Liver (tissue), 9 donors: ENCODE measurements around the gene UQCRFS1. TPM values are rescaled to one million over a fixed set of nuclear protein-coding genes. Genes with fewer than 3 reads are reported as not detected.

Experiments
- DNase-seq: peaks from one replicate; pipeline ENCODE4 v3.0.0-alpha.2; 2017; ENCODE audit warnings: low spot score
- H3K27ac ChIP-seq, 2 donors: one replicate each; pipeline ENCODE4 v1.7.0; 2013; ENCODE audit warnings: inconsistent platforms in 2 of 2, low read length in 2 of 2, control low read depth in 1 of 2, low read depth in 1 of 2, mild to moderate bottlenecking in 1 of 2
- H3K27me3 ChIP-seq, 4 donors: one replicate each; pipeline versions ENCODE4 v1.6.1 to v1.7.0; 2013; ENCODE audit warnings: low read length in 3 of 4, inconsistent platforms in 1 of 4, mild to moderate bottlenecking in 1 of 4, moderate library complexity in 1 of 4; ENCODE audit not compliant: control insufficient read depth in 4 of 4, insufficient read depth in 4 of 4
- H3K36me3 ChIP-seq, 4 donors: one replicate each; pipeline versions ENCODE4 v1.6.1 to v1.7.0; 2013; ENCODE audit warnings: low read length in 3 of 4, mild to moderate bottlenecking in 3 of 4, low read depth in 1 of 4, moderate library complexity in 1 of 4; ENCODE audit not compliant: control insufficient read depth in 4 of 4, insufficient read depth in 3 of 4
- H3K4me1 ChIP-seq, 4 donors: one replicate each; pipeline versions ENCODE4 v1.6.1 to v1.7.0; 2013; ENCODE audit warnings: low read length in 3 of 4, mild to moderate bottlenecking in 3 of 4, moderate library complexity in 1 of 4; ENCODE audit not compliant: control insufficient read depth in 4 of 4, insufficient read depth in 4 of 4
- H3K4me3 ChIP-seq, 3 donors: one replicate each; pipeline versions ENCODE4 v1.6.1 to v1.7.0; 2013; ENCODE audit warnings: low read length in 3 of 3, control low read depth in 1 of 3, low read depth in 1 of 3, mild to moderate bottlenecking in 1 of 3
- H3K9ac ChIP-seq, 2 donors: one replicate each; pipeline ENCODE4 v1.7.0; 2013; ENCODE audit warnings: low read length in 2 of 2, mild to moderate bottlenecking in 2 of 2, moderate library complexity in 2 of 2, control low read depth in 1 of 2, low read depth in 1 of 2
- H3K9me3 ChIP-seq, 4 donors: one replicate each; pipeline versions ENCODE4 v1.6.1 to v1.7.0; 2013; ENCODE audit warnings: low read length in 3 of 4; ENCODE audit not compliant: control insufficient read depth in 4 of 4
- EGR1 ChIP-seq, 2 donors: IDR thresholded peaks; 2 replicates each; pipeline ENCODE4 v1.6.1; 2016 to 2018; ENCODE audit warnings: antibody characterized with exemption in 2 of 2, low read depth in 2 of 2
- FOXA1 ChIP-seq: IDR thresholded peaks from 2 replicates; pipeline ENCODE4 v1.6.1; 2016; ENCODE audit warnings: antibody characterized with exemption
- FOXA2 ChIP-seq: IDR thresholded peaks from 2 replicates; pipeline ENCODE4 v1.6.1; 2016; ENCODE audit warnings: antibody characterized with exemption
- GABPA ChIP-seq, 2 donors: IDR thresholded peaks in 1 of 2; conservative IDR thresholded peaks in 1 of 2; 2 replicates each; pipeline ENCODE4 v1.6.1; 2016; ENCODE audit warnings: antibody characterized with exemption in 2 of 2, mild to moderate bottlenecking in 1 of 2, moderate library complexity in 1 of 2
- HNF4A ChIP-seq, 2 donors: conservative IDR thresholded peaks; 2 replicates each; pipeline ENCODE4 v1.6.1; 2016; ENCODE audit warnings: antibody characterized with exemption in 2 of 2, mild to moderate bottlenecking in 2 of 2
- HNF4G ChIP-seq: IDR thresholded peaks from 2 replicates; pipeline ENCODE4 v1.6.1; 2016; ENCODE audit warnings: antibody characterized with exemption
- JUND ChIP-seq, 2 donors: IDR thresholded peaks; 2 replicates each; pipeline ENCODE4 v1.6.1; 2016; ENCODE audit warnings: antibody characterized with exemption in 2 of 2
- NR2F2 ChIP-seq: IDR thresholded peaks from 2 replicates; pipeline ENCODE4 v1.6.1; 2016; ENCODE audit warnings: antibody characterized with exemption
- RAD21 ChIP-seq, 2 donors: IDR thresholded peaks; 2 replicates each; pipeline ENCODE4 v1.6.1; 2016; ENCODE audit warnings: antibody characterized with exemption in 2 of 2, mild to moderate bottlenecking in 2 of 2
- RXRA ChIP-seq, 2 donors: IDR thresholded peaks; 2 replicates each; pipeline ENCODE4 v1.6.1; 2017 to 2018; ENCODE audit warnings: antibody characterized with exemption in 2 of 2, mild to moderate bottlenecking in 1 of 2
- SP1 ChIP-seq: IDR thresholded peaks from 2 replicates; pipeline ENCODE4 v1.6.1; 2018; ENCODE audit warnings: antibody characterized with exemption, mild to moderate bottlenecking
- TAF1 ChIP-seq: conservative IDR thresholded peaks from 2 replicates; pipeline ENCODE4 v1.6.1; 2016; ENCODE audit warnings: antibody characterized with exemption, mild to moderate bottlenecking
- YY1 ChIP-seq: IDR thresholded peaks from 2 replicates; pipeline ENCODE4 v1.6.1; 2016; ENCODE audit warnings: antibody characterized with exemption, mild to moderate bottlenecking
- WGBS: extraction: QIAGEN DNeasy Blood & Tissue Kit; methylation state at CpG from one replicate; pipeline ENCODE4 v1.1.7; 2013; 5-methylcytosine and 5-hydroxymethylcytosine counted together
- polyA plus RNA-seq, 2 donors: library from polyadenylated mRNA; stranded (reverse) in 1 of 2; unstranded in 1 of 2; fragments of 200-250 nt in 1 of 2; fragments of >200 nt in 1 of 2; fragmentation: Nextera tagmentation in 1 of 2; extraction: Ambion mirVana in 1 of 2; gene quantifications; one replicate each; pipeline versions ENCODE4 v1.2.1 to v1.2.3, GENCODE V29; 2013 to 2015
- total RNA-seq, 2 donors: library from RNA; depleted of rRNA; stranded (reverse); fragments of >200 nt; gene quantifications; one replicate each; pipeline ENCODE4 v1.2.3, GENCODE V29; 2014
- TF ChIP-seq, protein P1 (sequence below): IDR thresholded peaks from 2 replicates; pipeline ENCODE4 v1.6.1; 2016; ENCODE audit warnings: antibody characterized with exemption
- TF ChIP-seq, protein P2 (sequence below): fragments of 150-350 bp; IDR thresholded peaks from 2 replicates; pipeline ENCODE4 v1.5.1; 2017; ENCODE audit warnings: improper control_type of control experiment, low read depth, low read length; ENCODE audit not compliant: missing input control
- TF ChIP-seq, protein P3 (sequence below): IDR thresholded peaks from 2 replicates; pipeline ENCODE4 v1.6.1; 2016; ENCODE audit warnings: antibody characterized with exemption
- TF ChIP-seq, protein P4 (sequence below): IDR thresholded peaks from 2 replicates; pipeline ENCODE4 v1.6.1; 2016; ENCODE audit warnings: antibody characterized with exemption, mild to moderate bottlenecking
- TF ChIP-seq, protein P5 (sequence below): IDR thresholded peaks from 2 replicates; pipeline ENCODE4 v1.6.1; 2016; ENCODE audit warnings: antibody characterized with exemption
- donor health status: healthy.
- donor health status: healthy.
- donor health status: healthy.
- donor health status: healthy.
- donor health status: healthy.

Gene UQCRFS1
- total and polyA plus RNA-seq, 4 donors, result 19.1 to 71.2 (median 32.7) TPM

DNA sequence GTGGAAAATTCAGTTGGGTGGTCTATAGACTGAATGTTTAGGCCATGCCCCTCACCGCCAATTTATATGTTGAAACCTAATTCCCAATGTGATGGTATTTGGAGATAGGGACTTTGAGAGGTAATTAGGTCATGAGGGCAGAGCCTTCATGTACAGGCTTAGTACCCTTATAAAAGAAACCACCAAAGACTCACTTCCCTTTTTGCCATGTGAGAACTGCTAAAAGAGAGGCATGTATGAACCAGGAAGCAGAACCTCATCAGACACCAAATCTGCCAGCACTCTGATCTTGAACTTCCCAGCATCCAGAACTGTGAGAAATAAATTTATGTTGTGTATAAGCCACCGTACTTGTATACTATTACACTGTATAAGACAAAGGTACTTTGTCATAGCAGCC is 40.6 kb downstream of the UQCRFS1 start:
- H3K36me3 ChIP-seq, result no peaks in the 10 kb centered on the region
- H3K9ac ChIP-seq, result no peak overlapping the region
- H3K27ac ChIP-seq, result no peak overlapping the region
- H3K9me3 ChIP-seq, result peaks cover 2 to 18% (median 8%) of the 10 kb centered on the region in 4 donors
- DNase-seq, result no peak
- WGBS, result 87% methylated on average over 2 of the region's 2 CpGs
- H3K4me3 ChIP-seq, result no peak overlapping the region
- TF ChIP-seq, protein P1, sequence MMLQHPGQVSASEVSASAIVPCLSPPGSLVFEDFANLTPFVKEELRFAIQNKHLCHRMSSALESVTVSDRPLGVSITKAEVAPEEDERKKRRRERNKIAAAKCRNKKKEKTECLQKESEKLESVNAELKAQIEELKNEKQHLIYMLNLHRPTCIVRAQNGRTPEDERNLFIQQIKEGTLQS, result no peak
- no peak for TF ChIP-seq YY1
- TF ChIP-seq NR2F2, result no peak
- no peak for TF ChIP-seq FOXA1
- TF ChIP-seq, protein P2, sequence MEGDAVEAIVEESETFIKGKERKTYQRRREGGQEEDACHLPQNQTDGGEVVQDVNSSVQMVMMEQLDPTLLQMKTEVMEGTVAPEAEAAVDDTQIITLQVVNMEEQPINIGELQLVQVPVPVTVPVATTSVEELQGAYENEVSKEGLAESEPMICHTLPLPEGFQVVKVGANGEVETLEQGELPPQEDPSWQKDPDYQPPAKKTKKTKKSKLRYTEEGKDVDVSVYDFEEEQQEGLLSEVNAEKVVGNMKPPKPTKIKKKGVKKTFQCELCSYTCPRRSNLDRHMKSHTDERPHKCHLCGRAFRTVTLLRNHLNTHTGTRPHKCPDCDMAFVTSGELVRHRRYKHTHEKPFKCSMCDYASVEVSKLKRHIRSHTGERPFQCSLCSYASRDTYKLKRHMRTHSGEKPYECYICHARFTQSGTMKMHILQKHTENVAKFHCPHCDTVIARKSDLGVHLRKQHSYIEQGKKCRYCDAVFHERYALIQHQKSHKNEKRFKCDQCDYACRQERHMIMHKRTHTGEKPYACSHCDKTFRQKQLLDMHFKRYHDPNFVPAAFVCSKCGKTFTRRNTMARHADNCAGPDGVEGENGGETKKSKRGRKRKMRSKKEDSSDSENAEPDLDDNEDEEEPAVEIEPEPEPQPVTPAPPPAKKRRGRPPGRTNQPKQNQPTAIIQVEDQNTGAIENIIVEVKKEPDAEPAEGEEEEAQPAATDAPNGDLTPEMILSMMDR, result no peak
- TF ChIP-seq, protein P3, sequence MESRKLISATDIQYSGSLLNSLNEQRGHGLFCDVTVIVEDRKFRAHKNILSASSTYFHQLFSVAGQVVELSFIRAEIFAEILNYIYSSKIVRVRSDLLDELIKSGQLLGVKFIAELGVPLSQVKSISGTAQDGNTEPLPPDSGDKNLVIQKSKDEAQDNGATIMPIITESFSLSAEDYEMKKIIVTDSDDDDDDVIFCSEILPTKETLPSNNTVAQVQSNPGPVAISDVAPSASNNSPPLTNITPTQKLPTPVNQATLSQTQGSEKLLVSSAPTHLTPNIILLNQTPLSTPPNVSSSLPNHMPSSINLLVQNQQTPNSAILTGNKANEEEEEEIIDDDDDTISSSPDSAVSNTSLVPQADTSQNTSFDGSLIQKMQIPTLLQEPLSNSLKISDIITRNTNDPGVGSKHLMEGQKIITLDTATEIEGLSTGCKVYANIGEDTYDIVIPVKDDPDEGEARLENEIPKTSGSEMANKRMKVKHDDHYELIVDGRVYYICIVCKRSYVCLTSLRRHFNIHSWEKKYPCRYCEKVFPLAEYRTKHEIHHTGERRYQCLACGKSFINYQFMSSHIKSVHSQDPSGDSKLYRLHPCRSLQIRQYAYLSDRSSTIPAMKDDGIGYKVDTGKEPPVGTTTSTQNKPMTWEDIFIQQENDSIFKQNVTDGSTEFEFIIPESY, result no peak
- TF ChIP-seq, protein P4, sequence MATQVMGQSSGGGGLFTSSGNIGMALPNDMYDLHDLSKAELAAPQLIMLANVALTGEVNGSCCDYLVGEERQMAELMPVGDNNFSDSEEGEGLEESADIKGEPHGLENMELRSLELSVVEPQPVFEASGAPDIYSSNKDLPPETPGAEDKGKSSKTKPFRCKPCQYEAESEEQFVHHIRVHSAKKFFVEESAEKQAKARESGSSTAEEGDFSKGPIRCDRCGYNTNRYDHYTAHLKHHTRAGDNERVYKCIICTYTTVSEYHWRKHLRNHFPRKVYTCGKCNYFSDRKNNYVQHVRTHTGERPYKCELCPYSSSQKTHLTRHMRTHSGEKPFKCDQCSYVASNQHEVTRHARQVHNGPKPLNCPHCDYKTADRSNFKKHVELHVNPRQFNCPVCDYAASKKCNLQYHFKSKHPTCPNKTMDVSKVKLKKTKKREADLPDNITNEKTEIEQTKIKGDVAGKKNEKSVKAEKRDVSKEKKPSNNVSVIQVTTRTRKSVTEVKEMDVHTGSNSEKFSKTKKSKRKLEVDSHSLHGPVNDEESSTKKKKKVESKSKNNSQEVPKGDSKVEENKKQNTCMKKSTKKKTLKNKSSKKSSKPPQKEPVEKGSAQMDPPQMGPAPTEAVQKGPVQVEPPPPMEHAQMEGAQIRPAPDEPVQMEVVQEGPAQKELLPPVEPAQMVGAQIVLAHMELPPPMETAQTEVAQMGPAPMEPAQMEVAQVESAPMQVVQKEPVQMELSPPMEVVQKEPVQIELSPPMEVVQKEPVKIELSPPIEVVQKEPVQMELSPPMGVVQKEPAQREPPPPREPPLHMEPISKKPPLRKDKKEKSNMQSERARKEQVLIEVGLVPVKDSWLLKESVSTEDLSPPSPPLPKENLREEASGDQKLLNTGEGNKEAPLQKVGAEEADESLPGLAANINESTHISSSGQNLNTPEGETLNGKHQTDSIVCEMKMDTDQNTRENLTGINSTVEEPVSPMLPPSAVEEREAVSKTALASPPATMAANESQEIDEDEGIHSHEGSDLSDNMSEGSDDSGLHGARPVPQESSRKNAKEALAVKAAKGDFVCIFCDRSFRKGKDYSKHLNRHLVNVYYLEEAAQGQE, result no peak
- no peak for TF ChIP-seq HNF4A (conservative IDR thresholded peaks at IDR 0.05)
- no peak for TF ChIP-seq JUND (IDR thresholded peaks at IDR 0.05)
- no peak for TF ChIP-seq EGR1 (IDR thresholded peaks at IDR 0.05; ENCODE audit: low read depth in 2 of 2)
- no peak for TF ChIP-seq SP1
- TF ChIP-seq TAF1, result no peak
- TF ChIP-seq FOXA2, result no peak
- no peak for TF ChIP-seq HNF4G
- no peak for TF ChIP-seq GABPA (IDR thresholded peaks at IDR 0.05 in 1 of 2, conservative IDR thresholded peaks at IDR 0.05 in 1 of 2)
- no peak for TF ChIP-seq RXRA (IDR thresholded peaks at IDR 0.05)
- TF ChIP-seq, protein P5, sequence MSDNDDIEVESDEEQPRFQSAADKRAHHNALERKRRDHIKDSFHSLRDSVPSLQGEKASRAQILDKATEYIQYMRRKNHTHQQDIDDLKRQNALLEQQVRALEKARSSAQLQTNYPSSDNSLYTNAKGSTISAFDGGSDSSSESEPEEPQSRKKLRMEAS, result no peak
- no peak for TF ChIP-seq RAD21 (IDR thresholded peaks at IDR 0.05)
- H3K4me1 ChIP-seq, result no peaks in the 10 kb centered on the region
- no peaks in the 10 kb centered on the region for H3K27me3 ChIP-seq
